Amniotic stem cell (primary cell): ENCODE results near the gene PUM2.

Experiments used
- DNase-seq: peaks from one replicate; lab custom pipeline; 2025; lab: John Stamatoyannopoulos, UW

The PUM2 gene

GRCh38 chr2:20217041-20217970 lies 133.3 kb downstream of the PUM2 start:
- no peak for DNase-seq

- DNase-seq: no peak
Measured at GRCh38 chr2:20216130-20217025, 134.3 kb downstream of the PUM2 start.

GRCh38 chr2:20215183-20216040 lies 135.2 kb downstream of the PUM2 start:
- no peak for DNase-seq

- DNase-seq: no peak
Measured at GRCh38 chr2:20214566-20215182, 136.0 kb downstream of the PUM2 start.

GRCh38 chr2:20213651-20214565 lies 136.7 kb downstream of the PUM2 start:
- DNase-seq: no peak

GRCh38 chr2:20212871-20213503 lies 137.7 kb downstream of the PUM2 start:
- DNase-seq: no peak

GRCh38 chr2:20212459-20212870 lies 138.2 kb downstream of the PUM2 start:
- no peak for DNase-seq

- DNase-seq: no peak
Measured at GRCh38 chr2:20211860-20212458, 138.7 kb downstream of the PUM2 start.

GRCh38 chr2:20211420-20211819 lies 139.2 kb downstream of the PUM2 start:
- DNase-seq: no peak

- DNase-seq: no peak
Measured at GRCh38 chr2:20210462-20210861, 140.2 kb downstream of the PUM2 start.

- DNase-seq: no peak
Measured at GRCh38 chr2:20209373-20210109, 141.1 kb downstream of the PUM2 start.

- DNase-seq: no peak
Measured at GRCh38 chr2:20208476-20208859, 142.2 kb downstream of the PUM2 start.

GRCh38 chr2:20207051-20207450 lies 143.6 kb downstream of the PUM2 start:
- no peak for DNase-seq

GRCh38 chr2:20205915-20206524 lies 144.6 kb downstream of the PUM2 start:
- DNase-seq: no peak

- no peak for DNase-seq
Measured at GRCh38 chr2:20205069-20205468, 145.6 kb downstream of the PUM2 start.

GRCh38 chr2:20203521-20204225 lies 147.0 kb downstream of the PUM2 start:
- DNase-seq: no peak

- no peak for DNase-seq
Measured at GRCh38 chr2:20203072-20203471, 147.6 kb downstream of the PUM2 start.

GRCh38 chr2:20201671-20202070 lies 149.0 kb downstream of the PUM2 start:
- no peak for DNase-seq
